Small intestine (tissue), 7 donors: ENCODE results near the gene ZNF462. TPM values are rescaled to one million over a fixed set of nuclear protein-coding genes. Genes with fewer than 3 reads are reported as not detected.
"Not testable (repeated sequence)": the region's sequence is repeated elsewhere in the genome, so short reads cannot be mapped to it uniquely, and the experiment has no call there.

Experiments
- DNase-seq, 2 donors: peaks; one replicate each; pipeline versions ENCODE4 v3.0.0 to v3.0.0-alpha.2; 2013
- FAIRE-seq: peaks from 2 replicates; lab custom pipeline; 2012; peaks lifted over from hg19 to GRCh38; lab: Jason Lieb, UNC
- H3K27ac ChIP-seq, 3 donors: one replicate each; pipeline ENCODE4 v1.5.1; 2013; ENCODE audit warnings: low read length in 2 of 3, mild to moderate bottlenecking in 2 of 3, control low read depth in 1 of 3, inconsistent platforms in 1 of 3, low read depth in 1 of 3, moderate library complexity in 1 of 3
- H3K27me3 ChIP-seq, 3 donors: one replicate each; pipeline ENCODE4 v1.6.1; 2013; ENCODE audit warnings: low read length in 3 of 3, inconsistent platforms in 1 of 3; ENCODE audit not compliant: control insufficient read depth in 3 of 3, insufficient read depth in 3 of 3
- H3K36me3 ChIP-seq, 3 donors: one replicate each; pipeline ENCODE4 v1.6.1; 2013; ENCODE audit warnings: low read length in 3 of 3, inconsistent platforms in 1 of 3, low read depth in 1 of 3, mild to moderate bottlenecking in 1 of 3, moderate library complexity in 1 of 3; ENCODE audit not compliant: control insufficient read depth in 3 of 3, insufficient read depth in 2 of 3
- H3K4me1 ChIP-seq, 3 donors: one replicate each; pipeline ENCODE4 v1.6.1; 2013; ENCODE audit warnings: low read length in 2 of 3, inconsistent platforms in 1 of 3, low read depth in 1 of 3, mild to moderate bottlenecking in 1 of 3, moderate library complexity in 1 of 3; ENCODE audit not compliant: control insufficient read depth in 3 of 3, insufficient read depth in 2 of 3
- H3K4me3 ChIP-seq, 3 donors: one replicate each; pipeline ENCODE4 v1.5.1; 2013; ENCODE audit warnings: low read length in 3 of 3, control low read depth in 1 of 3, inconsistent platforms in 1 of 3, low read depth in 1 of 3, mild to moderate bottlenecking in 1 of 3, moderate library complexity in 1 of 3
- H3K9me3 ChIP-seq, 2 donors: one replicate each; pipeline ENCODE4 v1.6.1; 2013; ENCODE audit warnings: low read depth in 1 of 2, low read length in 1 of 2; ENCODE audit not compliant: control insufficient read depth in 2 of 2, insufficient read depth in 1 of 2
- WGBS, 3 donors: extraction: QIAGEN DNeasy Blood & Tissue Kit; methylation state at CpG; one replicate each; pipeline ENCODE4 v1.1.7; 2013; 5-methylcytosine and 5-hydroxymethylcytosine counted together
- polyA plus RNA-seq, 4 donors: library from polyadenylated mRNA; stranded (reverse) in 3 of 4; unstranded in 1 of 4; fragments of 200-250 nt in 3 of 4; fragments of 120-200 nt in 1 of 4; gene quantifications; one replicate each; pipeline versions ENCODE4 v1.2.1 to v1.2.3, GENCODE V29; 2013
- donor health status: healthy with polysubstance abuse.
- donor health status: control.
- donor health status: control.
- donor health status: Bipolar disorder and iron deficiency.
- donor health status: healthy.

Gene ZNF462
- polyA plus RNA-seq, 4 donors = 0.54 to 13.0 (median 3.3) TPM

DNA sequence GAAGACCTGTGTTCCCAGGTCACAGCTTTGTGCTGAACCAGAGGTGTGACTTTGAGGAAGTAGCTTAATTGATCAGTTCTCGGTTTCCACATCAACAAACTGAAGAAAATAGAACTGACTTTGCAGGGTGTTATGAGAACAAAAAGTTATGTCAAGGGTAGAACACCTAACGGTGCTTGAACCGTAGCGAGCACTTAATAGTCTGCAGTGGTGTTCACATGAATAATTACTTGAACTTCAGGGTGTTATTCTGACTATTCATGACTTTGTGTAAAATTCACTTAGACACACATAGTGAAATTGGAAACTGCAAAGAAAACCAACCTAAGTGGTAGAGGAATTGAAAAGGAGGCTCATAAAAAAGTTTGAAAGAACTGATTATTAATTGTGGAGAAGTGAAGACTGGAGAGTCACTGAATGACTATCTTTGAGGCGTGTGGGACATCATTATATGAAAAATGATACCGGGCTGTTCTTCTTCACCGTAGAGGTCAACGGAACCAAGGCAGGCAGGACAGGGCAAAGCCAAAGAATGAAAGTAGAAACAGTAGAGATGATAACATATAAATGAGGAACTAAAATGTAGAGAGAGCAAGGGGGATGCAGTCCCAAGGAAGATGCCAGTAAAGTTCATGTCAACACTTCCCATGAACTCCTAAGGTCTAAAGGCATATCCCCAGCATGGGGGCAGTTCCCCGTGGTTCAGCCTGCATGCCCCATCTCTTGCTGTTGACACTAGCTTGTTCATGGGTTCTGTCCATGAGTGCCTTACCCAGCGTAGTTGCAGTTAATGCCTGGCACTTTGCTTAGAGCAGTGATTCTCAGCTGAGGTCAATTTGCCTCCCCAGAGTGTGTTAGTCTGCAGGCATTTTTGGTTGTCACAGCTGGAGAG, 118.7 kb downstream of the ZNF462 start:
- Histone ChIP-seq H3K36me3 (peaks cover 0 to 33% (median 0%) of the 10 kb centered on the region in 3 donors), H3K27me3 (no peaks in the 10 kb centered on the region), H3K27ac (no peak overlapping the region), H3K4me1 (no peaks in the 10 kb centered on the region), H3K4me3 (no peak overlapping the region), H3K9me3 (no peaks in the 10 kb centered on the region)
- WGBS, 3 donors = 84 to 87% (median 86%) methylated on average over 10 of the region's 10 CpGs
- FAIRE-seq (no peak), DNase-seq (no peak)

DNA sequence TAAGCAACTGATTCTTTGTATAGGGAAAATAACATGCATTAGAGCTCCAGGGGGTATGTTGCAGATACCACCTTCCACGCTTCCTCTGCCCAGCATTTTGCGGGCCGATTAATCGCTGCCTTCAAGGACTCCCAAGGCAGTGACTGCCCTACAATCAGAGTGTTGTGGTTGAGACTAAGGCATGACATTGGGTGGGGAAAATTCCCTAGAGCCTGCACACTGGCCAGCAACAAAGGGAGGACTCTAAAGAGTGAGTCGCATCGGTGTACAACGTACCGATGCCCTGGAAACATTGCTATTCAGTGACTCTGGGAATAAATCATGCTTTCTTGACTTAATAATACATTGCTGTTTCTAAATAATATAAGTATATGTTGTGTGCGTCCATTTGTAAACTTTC, 119.7 kb downstream of the ZNF462 start:
- 93 to 97% (median 95%) methylated on average over 9 of the region's 9 CpGs for WGBS, 3 donors
- DNase-seq = no peak
- no peak overlapping the region for H3K27ac ChIP-seq
- no peak for FAIRE-seq
- no peaks in the 10 kb centered on the region for H3K27me3 ChIP-seq
- peaks cover 0 to 28% (median 0%) of the 10 kb centered on the region in 3 donors for H3K36me3 ChIP-seq
- no peak overlapping the region for H3K4me3 ChIP-seq
- H3K4me1 ChIP-seq = no peaks in the 10 kb centered on the region
- H3K9me3 ChIP-seq = no peaks in the 10 kb centered on the region

DNA sequence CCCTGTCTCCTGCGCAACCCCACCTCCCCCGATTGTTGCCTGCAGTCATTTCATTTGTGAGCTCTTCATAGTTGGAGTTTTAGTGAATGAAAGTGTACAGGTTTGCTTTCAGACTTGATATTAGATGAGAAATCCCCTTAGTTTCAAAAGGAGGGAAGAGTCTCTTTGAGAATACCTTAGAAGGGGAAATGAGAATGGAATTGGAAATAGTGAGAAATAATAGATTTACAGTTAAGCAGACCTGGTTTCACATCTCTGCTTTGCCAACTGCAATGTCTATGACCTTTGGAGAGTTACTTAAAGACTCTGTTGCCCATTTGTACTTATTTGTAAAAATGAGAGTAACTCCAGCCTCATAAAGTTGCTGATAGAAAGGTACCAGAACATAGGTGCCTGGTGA, 120.4 kb downstream of the ZNF462 start:
- no peak for FAIRE-seq
- no peak for DNase-seq
- H3K27ac ChIP-seq = no peak overlapping the region
- no peaks in the 10 kb centered on the region for H3K4me1 ChIP-seq
- H3K36me3 ChIP-seq = peaks cover 0 to 28% (median 0%) of the 10 kb centered on the region in 3 donors
- no peaks in the 10 kb centered on the region for H3K9me3 ChIP-seq
- 88 to 97% (median 95%) methylated on average over 2 of the region's 2 CpGs for WGBS, 3 donors
- no peak overlapping the region for H3K4me3 ChIP-seq
- H3K27me3 ChIP-seq = no peaks in the 10 kb centered on the region

DNA sequence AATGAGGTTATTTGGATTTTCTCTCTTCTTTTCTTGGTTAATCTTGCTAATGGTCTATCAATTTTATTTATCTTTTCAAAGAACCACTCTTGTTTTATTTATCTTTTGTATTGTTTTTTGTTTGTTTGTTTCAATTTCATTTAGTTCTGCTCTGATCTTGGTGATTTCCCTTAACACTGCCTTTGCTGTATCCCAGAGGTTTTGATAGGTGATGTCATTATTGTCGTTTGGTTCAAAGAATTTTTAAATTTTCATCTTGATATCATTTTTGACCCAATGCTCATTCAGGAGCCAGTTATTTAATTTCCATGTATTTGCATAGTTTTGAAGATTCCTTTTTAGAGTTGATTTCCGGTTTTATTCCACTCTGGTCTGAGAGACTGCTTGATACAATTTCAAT, 126.9 kb downstream of the ZNF462 start:
- not testable (repeated sequence) for H3K4me1 ChIP-seq, H3K4me3 ChIP-seq, H3K27me3 ChIP-seq, H3K9me3 ChIP-seq, H3K36me3 ChIP-seq, DNase-seq, H3K27ac ChIP-seq, FAIRE-seq
- 89 to 97% (median 89%) methylated on average over 2 of the region's 2 CpGs for WGBS, 3 donors

DNA sequence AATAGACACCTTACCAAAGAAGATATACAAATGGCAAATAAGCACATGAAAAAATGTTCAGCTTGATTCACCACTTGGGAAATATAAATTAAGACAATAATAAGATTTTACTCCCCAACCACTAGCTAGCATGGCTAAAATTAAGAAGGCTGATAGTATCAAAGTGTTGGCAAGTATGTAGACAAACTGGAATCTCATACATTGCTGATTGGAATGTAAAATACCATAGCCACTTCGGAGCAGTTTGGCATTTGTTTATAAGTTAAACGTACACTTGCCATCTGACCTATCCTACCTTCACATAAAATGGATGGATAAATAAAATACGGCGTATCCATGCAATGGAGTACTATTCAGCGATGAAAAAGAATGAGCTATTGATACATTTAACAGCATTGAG, 129.2 kb downstream of the ZNF462 start:
- DNase-seq (no peak), FAIRE-seq (no peak)
- WGBS, 3 donors = 94 to 98% (median 97%) methylated on average over 5 of the region's 5 CpGs
- Histone ChIP-seq H3K4me1 (no peaks in the 10 kb centered on the region), H3K27me3 (no peaks in the 10 kb centered on the region), H3K4me3 (no peak overlapping the region), H3K36me3 (peaks cover 0 to 2% (median 0%) of the 10 kb centered on the region in 3 donors), H3K27ac (no peak overlapping the region), H3K9me3 (no peaks in the 10 kb centered on the region)

DNA sequence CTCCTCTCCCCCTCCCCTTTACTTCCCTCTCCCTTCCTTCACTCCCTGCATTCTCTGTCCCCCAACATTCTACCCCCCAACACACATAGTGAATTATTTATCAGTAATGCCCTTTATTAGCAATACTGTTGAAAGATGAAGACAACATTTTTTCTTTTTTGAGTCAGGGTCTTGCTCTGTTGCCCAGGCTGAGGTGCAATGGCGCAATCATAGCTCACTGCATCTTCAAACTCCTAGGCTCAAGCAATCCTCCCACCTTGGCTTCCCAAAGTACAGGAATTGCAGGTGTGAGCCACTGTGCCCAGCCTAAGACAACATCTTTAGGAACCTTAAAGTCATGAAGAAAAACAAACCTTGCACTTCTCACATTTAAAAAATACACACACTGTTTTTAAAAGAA, 130.6 kb downstream of the ZNF462 start:
- WGBS, 3 donors = 96 to 100% (median 98%) methylated on average over 1 of the region's 1 CpG
- H3K9me3 ChIP-seq = no peaks in the 10 kb centered on the region
- no peaks in the 10 kb centered on the region for H3K27me3 ChIP-seq
- no peak overlapping the region for H3K4me3 ChIP-seq
- no peak for FAIRE-seq
- H3K36me3 ChIP-seq = peaks cover 0 to 2% (median 0%) of the 10 kb centered on the region in 3 donors
- no peaks in the 10 kb centered on the region for H3K4me1 ChIP-seq
- DNase-seq = no peak
- no peak overlapping the region for H3K27ac ChIP-seq

DNA sequence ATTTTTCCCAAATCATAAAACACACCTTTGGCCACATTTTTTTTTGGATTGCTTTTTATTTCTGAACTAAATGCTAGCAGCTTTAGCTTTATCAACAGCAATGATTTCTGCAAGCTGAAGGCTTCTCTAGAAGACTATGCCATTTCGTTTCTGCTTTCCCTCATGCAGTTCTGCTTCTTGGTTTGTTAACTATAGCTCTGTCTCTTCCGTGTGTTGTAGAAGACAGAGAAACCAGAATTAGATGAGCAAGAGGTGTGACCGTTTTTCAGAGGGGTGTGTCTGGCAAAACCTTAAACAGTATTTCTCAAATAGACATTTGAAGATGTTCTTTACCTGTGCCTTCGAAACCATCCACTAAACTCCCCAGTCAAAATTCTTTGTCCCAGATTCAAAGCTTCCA, 131.5 kb downstream of the ZNF462 start:
- Histone ChIP-seq H3K9me3 (no peaks in the 10 kb centered on the region), H3K4me1 (no peaks in the 10 kb centered on the region), H3K27me3 (no peaks in the 10 kb centered on the region), H3K27ac (no peak overlapping the region), H3K4me3 (no peak overlapping the region), H3K36me3 (peaks cover 0 to 4% (median 0%) of the 10 kb centered on the region in 3 donors)
- FAIRE-seq (no peak), DNase-seq (no peak)
- WGBS, 3 donors = 78 to 83% (median 80%) methylated on average over 4 of the region's 4 CpGs

DNA sequence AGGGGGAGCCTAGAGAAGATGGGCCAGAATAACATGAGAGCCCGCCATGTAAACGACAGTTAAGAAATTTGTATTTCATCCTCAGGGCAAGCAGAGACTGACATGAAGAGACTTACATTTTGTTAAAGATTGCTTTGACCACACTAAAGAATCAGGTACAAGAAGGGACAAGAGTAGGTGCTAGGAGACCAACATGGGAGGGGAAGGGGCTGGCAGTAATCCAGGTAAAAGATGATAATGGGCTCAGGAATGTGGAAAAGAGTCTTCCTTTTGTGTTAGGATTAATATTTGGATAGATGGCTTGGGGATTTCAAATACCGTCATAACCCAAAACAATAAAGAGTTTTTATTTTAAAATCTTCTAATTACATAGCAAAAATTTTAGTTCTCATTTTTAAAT, 137.3 kb downstream of the ZNF462 start:
- Histone ChIP-seq H3K4me1 (no peaks in the 10 kb centered on the region), H3K9me3 (no peaks in the 10 kb centered on the region), H3K4me3 (no peak overlapping the region), H3K27ac (no peak overlapping the region), H3K36me3 (peaks cover 0 to 15% (median 2%) of the 10 kb centered on the region in 3 donors), H3K27me3 (no peaks in the 10 kb centered on the region)
- WGBS, 3 donors = 93 to 95% (median 93%) methylated on average over 3 of the region's 3 CpGs
- no peak for FAIRE-seq
- DNase-seq = no peak
